A673 (cell line): ENCODE results near the gene UCK2. TPM values are rescaled to one million over a fixed set of nuclear protein-coding genes. Genes with fewer than 3 reads are reported as not detected.
A peak's percentile ranks its signal among the peaks of the same experiment; 100 is the strongest.

Experiments
- BruUV-seq: library from RNA; stranded (reverse); fragments of 400-500 nt; replicated peaks from 2 replicates; lab custom pipeline; 2021; lab: Mats Ljungman, UMichigan
- CTCF ChIA-PET: fragments of 300-600 bp; sonication (Branson Sonifier 250); formaldehyde crosslinking; loops from one replicate; lab custom pipeline; 2022; ENCODE audit warnings: antibody characterized with exemption; lab: Charles Lee
- POLR2A ChIA-PET: fragments of 300-600 bp; sonication (Branson Sonifier 250); formaldehyde crosslinking; loops from one replicate; lab custom pipeline; 2022; ENCODE audit warnings: antibody characterized with exemption; ENCODE audit not compliant: low non-redundant PET; lab: Charles Lee
- DNase-seq: peaks from one replicate; pipeline ENCODE4 v3.0.0-alpha.2; 2015; ENCODE audit warnings: low spot score
- H3K27ac ChIP-seq: fragments of 200-600 bp; sonication (generic); 2 replicates; pipeline ENCODE4 v1.5.1; 2016; ENCODE audit warnings: mixed run types, low read depth, mild to moderate bottlenecking, mixed read lengths, antibody characterized with exemption, low read length; ENCODE audit not compliant: poor library complexity, severe bottlenecking
- H3K27me3 ChIP-seq: fragments of 200-600 bp; sonication (generic); replicated peaks from 2 replicates; pipeline ENCODE4 v1.6.1; 2017; ENCODE audit warnings: mixed run types, low read depth, mild to moderate bottlenecking, mixed read lengths, antibody characterized with exemption, low read length; ENCODE audit not compliant: insufficient read depth, poor library complexity
- H3K36me3 ChIP-seq: fragments of 200-600 bp; sonication (generic); 2 replicates; pipeline ENCODE4 v1.6.1; 2016; ENCODE audit warnings: mixed run types, mild to moderate bottlenecking, mixed read lengths, antibody characterized with exemption, low read length; ENCODE audit not compliant: insufficient read depth, poor library complexity, severe bottlenecking
- H3K4me1 ChIP-seq: fragments of 200-600 bp; sonication (generic); 2 replicates; pipeline ENCODE4 v1.6.1; 2017; ENCODE audit warnings: mixed run types, mild to moderate bottlenecking, mixed read lengths, antibody characterized with exemption, low read length; ENCODE audit not compliant: insufficient read depth, poor library complexity, severe bottlenecking
- H3K4me3 ChIP-seq: fragments of 200-600 bp; sonication (generic); 2 replicates; pipeline ENCODE4 v1.5.1; 2016; ENCODE audit warnings: low read depth, mixed run types, mild to moderate bottlenecking, mixed read lengths, low read length; ENCODE audit not compliant: poor library complexity, severe bottlenecking
- H3K9me3 ChIP-seq: fragments of 200-600 bp; sonication (generic); 2 replicates; pipeline ENCODE4 v1.6.1; 2016; ENCODE audit warnings: mixed run types, low read depth, mild to moderate bottlenecking, mixed read lengths, antibody characterized with exemption, low read length; ENCODE audit not compliant: poor library complexity, severe bottlenecking
- EZH2 ChIP-seq: fragments of 200-600 bp; sonication (generic); IDR thresholded peaks from 2 replicates; pipeline ENCODE4 v1.6.1; 2017; ENCODE audit warnings: borderline replicate concordance, low read depth, mild to moderate bottlenecking, mixed read lengths, antibody characterized with exemption, low read length; ENCODE audit not compliant: poor library complexity, severe bottlenecking
- intact Hi-C: fragments of 100-400 bp; cut with micrococcal nuclease; formaldehyde crosslinking; loops from one replicate; pipeline ENCODE4 v1.10.0; 2022; ENCODE audit not compliant: unreplicated experiment
- total RNA-seq: library from RNA; stranded (reverse); gene quantifications from 2 replicates; pipeline ENCODE4 v1.2.3, GENCODE V29; 2021
- TF ChIP-seq, protein P1 (sequence below): fragments of 300-800, 200-600 bp; sonication (generic); conservative IDR thresholded peaks from 2 replicates; pipeline ENCODE4 v1.5.1; 2017; ENCODE audit warnings: low read depth, mild to moderate bottlenecking, antibody characterized with exemption, low read length, moderate library complexity, mixed read lengths

UCK2 gene
- total RNA-seq, 1 experiment from 2014 or later: 78.7 TPM

GRCh38 chr1:165829888-165830287 lies 2.5 kb downstream of the UCK2 start:
- BruUV-seq: no TSS peak
- Histone ChIP-seq H3K27me3 (no peaks in the 10 kb centered on the region), H3K4me1 (peaks cover 9% of the 10 kb centered on the region), H3K4me3 (peak overlapping the region; percentile 86), H3K9me3 (no peaks in the 10 kb centered on the region), H3K27ac (no peak overlapping the region), H3K36me3 (no peaks in the 10 kb centered on the region)
- POLR2A ChIA-PET: interaction anchor here (0.5 to 0.7 kb wide), 2 partner anchors 132 to 525 kb away, joined by 5 read pairs; partner anchors contain the start of gene ALDH9A1
- no peak for DNase-seq
- intact Hi-C loops: loop anchor here (5.0 to 10.0 kb wide), 4 partner anchors 63 to 1885 kb away; partner anchors contain the start of genes ALDH9A1 and TMCO1
- TF ChIP-seq, protein P1, sequence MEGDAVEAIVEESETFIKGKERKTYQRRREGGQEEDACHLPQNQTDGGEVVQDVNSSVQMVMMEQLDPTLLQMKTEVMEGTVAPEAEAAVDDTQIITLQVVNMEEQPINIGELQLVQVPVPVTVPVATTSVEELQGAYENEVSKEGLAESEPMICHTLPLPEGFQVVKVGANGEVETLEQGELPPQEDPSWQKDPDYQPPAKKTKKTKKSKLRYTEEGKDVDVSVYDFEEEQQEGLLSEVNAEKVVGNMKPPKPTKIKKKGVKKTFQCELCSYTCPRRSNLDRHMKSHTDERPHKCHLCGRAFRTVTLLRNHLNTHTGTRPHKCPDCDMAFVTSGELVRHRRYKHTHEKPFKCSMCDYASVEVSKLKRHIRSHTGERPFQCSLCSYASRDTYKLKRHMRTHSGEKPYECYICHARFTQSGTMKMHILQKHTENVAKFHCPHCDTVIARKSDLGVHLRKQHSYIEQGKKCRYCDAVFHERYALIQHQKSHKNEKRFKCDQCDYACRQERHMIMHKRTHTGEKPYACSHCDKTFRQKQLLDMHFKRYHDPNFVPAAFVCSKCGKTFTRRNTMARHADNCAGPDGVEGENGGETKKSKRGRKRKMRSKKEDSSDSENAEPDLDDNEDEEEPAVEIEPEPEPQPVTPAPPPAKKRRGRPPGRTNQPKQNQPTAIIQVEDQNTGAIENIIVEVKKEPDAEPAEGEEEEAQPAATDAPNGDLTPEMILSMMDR: no peak
- no peak for TF ChIP-seq EZH2
- CTCF ChIA-PET: no interaction called here

DNA sequence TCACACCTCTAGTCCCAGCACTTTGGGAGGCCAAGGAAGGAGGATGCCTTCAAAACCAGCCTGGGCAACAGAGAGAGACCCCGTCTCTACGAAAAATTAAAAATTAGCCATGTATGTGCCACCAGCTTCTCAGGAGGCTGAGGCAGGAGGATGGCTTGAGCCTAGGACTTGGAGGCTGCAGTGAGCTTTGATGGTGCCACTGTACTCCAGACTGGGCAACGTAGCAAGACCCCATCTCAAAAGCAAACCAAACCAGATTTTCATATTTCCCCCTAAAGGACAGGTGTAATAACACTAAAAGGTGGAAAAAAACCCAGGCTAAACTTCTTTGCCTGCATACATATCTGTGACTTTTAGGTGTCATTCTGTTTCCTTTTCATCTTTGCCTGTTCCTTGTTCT lies 3.7 kb downstream of the UCK2 start:
- Histone ChIP-seq H3K27ac (no peak overlapping the region), H3K4me3 (no peak overlapping the region), H3K4me1 (peaks cover 9% of the 10 kb centered on the region), H3K36me3 (no peaks in the 10 kb centered on the region), H3K27me3 (no peaks in the 10 kb centered on the region), H3K9me3 (no peaks in the 10 kb centered on the region)
- POLR2A ChIA-PET: no interaction called here
- CTCF ChIA-PET: no interaction called here
- no TSS peak for BruUV-seq
- intact Hi-C loops: no loop called here
- DNase-seq: no peak
- TF ChIP-seq, protein P1: no peak
- no peak for TF ChIP-seq EZH2

DNA sequence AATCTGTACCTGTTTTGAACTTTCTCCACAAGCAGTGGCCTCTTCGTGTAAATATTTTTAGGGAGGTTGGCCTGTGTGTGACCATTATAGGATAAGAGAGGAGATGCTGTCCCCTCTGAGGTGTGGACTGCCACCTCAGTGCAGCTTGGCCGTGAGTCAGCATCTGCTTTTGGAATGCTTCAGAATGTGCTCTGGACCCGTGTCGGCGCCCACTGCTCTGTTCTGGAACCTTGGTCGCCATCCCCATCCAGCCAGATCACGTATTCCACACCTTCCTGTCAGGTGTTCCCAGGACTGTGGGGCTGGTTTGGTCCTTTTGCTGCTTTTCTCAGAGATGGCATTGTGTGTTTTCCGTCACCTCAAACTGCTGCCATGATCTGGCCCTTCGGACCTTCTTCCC lies 5.5 kb downstream of the UCK2 start:
- peaks cover 3% of the 10 kb centered on the region for H3K4me1 ChIP-seq
- H3K27ac ChIP-seq: no peak overlapping the region
- H3K36me3 ChIP-seq: no peaks in the 10 kb centered on the region
- no peaks in the 10 kb centered on the region for H3K9me3 ChIP-seq
- H3K4me3 ChIP-seq: no peak overlapping the region
- intact Hi-C loops: no loop called here
- CTCF ChIA-PET: no interaction called here
- no TSS peak for BruUV-seq
- no peaks in the 10 kb centered on the region for H3K27me3 ChIP-seq
- TF ChIP-seq, protein P1: no peak
- no peak for TF ChIP-seq EZH2
- POLR2A ChIA-PET: no interaction called here
- no peak for DNase-seq
